Testis (tissue), 2 donors: Measurements from ENCODE around the gene PHTF1.

ENCODE experiments used
- CTCF ChIP-seq, 3 experiments: fragments of 450-650 bp in 2 of 3; fragments of 200-600 bp in 1 of 3; sonication (generic) in 1 of 3; IDR thresholded peaks; one replicate each; pipeline ENCODE4 v1.5.1; 2016 to 2019; ENCODE audit warnings: antibody characterized with exemption in 3 of 3, mild to moderate bottlenecking in 2 of 3, moderate library complexity in 1 of 3
- POLR2A ChIP-seq: fragments of 450-650 bp; IDR thresholded peaks from one replicate; pipeline ENCODE4 v1.6.1; 2017; ENCODE audit warnings: antibody characterized with exemption, mild to moderate bottlenecking, moderate library complexity

GRCh38 chr1:113684153-113684541, 75.1 kb downstream of the PHTF1 start:
- TF ChIP-seq CTCF (IDR thresholded peaks at IDR 0.05) (no peak), POLR2A (no peak)
